Retinal pigment epithelial cell (primary cell): ENCODE results near the gene CNOT10.

ENCODE experiments used
- DNase-seq: peaks from one replicate; pipeline ENCODE4 v3.0.0-alpha.2; 2010; ENCODE audit warnings: low read depth
- H3K4me3 ChIP-seq: 2 replicates; pipeline ENCODE4 v1.5.1; 2011; ENCODE audit warnings: mild to moderate bottlenecking, low read length, control low read depth, moderate library complexity
- CTCF ChIP-seq: conservative IDR thresholded peaks from 2 replicates; pipeline ENCODE4 v1.5.1; 2011; ENCODE audit warnings: low read depth, low read length, control low read depth, inconsistent platforms

Gene CNOT10

GRCh38 chr3:32813180-32813579, 128.2 kb downstream of the CNOT10 start:
- no peak for DNase-seq
- no peak overlapping the region for H3K4me3 ChIP-seq
- TF ChIP-seq CTCF = no peak

- no peak for DNase-seq
- no peak for TF ChIP-seq CTCF
- H3K4me3 ChIP-seq = no peak overlapping the region
Observed at GRCh38 chr3:32814361-32814760, 129.4 kb downstream of the CNOT10 start.

GRCh38 chr3:32815841-32816438, 131.0 kb downstream of the CNOT10 start:
- H3K4me3 ChIP-seq = no peak overlapping the region
- no peak for DNase-seq
- TF ChIP-seq CTCF = no peak

- no peak for DNase-seq
- TF ChIP-seq CTCF = no peak
- peak overlapping the region; percentile 35 for H3K4me3 ChIP-seq
Observed at GRCh38 chr3:32816439-32817256, 131.7 kb downstream of the CNOT10 start.

GRCh38 chr3:32817257-32817557, 132.2 kb downstream of the CNOT10 start:
- no peak for DNase-seq
- H3K4me3 ChIP-seq = no peak overlapping the region
- TF ChIP-seq CTCF = no peak

- peak within 1 kb of the TSS; percentile 35 for H3K4me3 ChIP-seq
- TF ChIP-seq CTCF = no peak
- no peak for DNase-seq
Observed at GRCh38 chr3:32817558-32818228, 132.7 kb downstream of the CNOT10 start, which contains the start of gene TRIM71. Gene TRIM71 (plus strand): TSS chr3:32817997. CDS start chr3:32818081, 84 bp downstream.
